GM12801 (cell line): ENCODE data around the gene SLC16A12.

Experiments used
- CTCF ChIP-seq: IDR thresholded peaks from one replicate; pipeline ENCODE4 v1.5.1; 2011; ENCODE audit warnings: control low read depth; ENCODE audit not compliant: insufficient read length; ENCODE audit errors: extremely low read depth

The SLC16A12 gene

DNA sequence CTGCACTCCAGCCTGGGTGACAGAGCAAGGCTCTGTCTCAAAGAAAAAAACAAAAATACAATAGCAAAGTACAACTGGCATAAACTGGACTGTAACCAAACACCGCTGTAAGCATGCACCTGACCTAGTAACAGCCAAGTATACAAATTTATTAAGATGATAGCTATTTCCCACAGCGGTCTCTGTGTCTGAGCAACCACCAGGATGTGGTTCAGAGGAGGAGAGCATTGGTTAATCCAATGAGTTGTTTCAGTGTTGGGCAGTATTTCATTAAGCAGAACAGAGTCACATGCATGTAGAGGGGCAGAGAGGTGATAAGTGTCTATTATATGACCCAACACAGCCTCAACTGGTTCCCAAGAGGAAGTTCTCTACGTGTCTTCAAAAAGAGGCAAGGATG, 4.0 kb downstream of the SLC16A12 start:
- TF ChIP-seq CTCF: no peak

DNA sequence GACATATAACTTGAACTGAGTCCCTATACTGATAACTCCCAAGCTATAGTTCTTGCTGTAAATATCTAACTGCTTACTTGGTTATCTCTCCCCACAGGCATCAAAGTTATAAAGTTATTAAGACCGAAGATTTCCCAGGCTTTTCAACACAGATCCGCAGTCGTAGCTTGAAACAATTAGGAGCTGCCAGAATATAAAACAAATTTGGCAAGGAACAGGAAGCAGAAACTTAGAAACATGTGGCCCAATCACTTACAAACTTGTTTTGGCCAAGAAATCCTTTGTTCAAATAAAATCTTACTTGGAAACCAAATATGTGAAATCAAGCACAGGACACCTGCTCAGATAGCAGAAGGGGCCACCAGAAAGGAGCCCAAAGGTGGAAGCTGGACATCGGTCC, 9.0 kb downstream of the SLC16A12 start:
- TF ChIP-seq CTCF: no peak

GRCh38 chr10:89525556-89525955, 9.8 kb downstream of the SLC16A12 start:
- no peak for TF ChIP-seq CTCF

- no peak for TF ChIP-seq CTCF
Measured at GRCh38 chr10:89524279-89524678, 11.1 kb downstream of the SLC16A12 start.

DNA sequence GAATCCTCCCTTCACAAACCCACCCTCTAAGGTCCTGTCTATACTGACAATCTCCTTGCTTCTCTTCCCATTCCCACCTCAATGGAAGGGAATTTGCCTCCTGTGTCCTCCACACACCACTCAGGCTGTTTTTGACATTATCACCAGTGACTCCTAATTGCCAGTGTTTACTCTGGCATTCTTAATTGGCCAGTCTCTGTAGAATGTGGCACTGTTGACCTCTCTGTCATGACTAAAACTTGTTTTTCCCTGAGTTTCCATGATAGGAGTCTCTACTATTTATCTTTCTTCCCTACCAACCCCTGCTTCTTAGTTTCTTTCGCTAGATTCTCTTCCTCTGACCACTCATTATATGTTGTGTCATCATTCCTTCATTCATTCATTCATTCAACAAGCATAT, 12.1 kb downstream of the SLC16A12 start:
- no peak for TF ChIP-seq CTCF

DNA sequence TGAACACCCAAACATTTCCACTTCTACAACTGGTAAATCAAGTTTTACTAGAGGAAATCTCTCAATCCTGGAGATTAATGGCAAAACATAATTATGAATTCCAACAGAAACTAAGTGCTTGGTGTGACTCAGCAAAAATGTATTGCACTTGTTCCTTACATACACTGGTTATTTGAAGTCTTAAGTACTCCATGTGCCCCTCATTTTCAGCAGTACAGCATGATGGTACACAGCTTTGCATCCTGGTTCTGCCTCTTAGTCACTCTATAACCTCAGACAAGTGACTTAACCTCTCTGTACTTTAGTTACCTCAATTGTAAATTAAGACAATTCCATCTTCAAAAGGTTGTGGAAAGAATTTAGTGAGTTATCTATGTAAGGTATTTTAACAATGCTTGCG, 12.9 kb downstream of the SLC16A12 start:
- no peak for TF ChIP-seq CTCF

- TF ChIP-seq CTCF: no peak
Measured at GRCh38 chr10:89521368-89521767, 14.0 kb downstream of the SLC16A12 start.

DNA sequence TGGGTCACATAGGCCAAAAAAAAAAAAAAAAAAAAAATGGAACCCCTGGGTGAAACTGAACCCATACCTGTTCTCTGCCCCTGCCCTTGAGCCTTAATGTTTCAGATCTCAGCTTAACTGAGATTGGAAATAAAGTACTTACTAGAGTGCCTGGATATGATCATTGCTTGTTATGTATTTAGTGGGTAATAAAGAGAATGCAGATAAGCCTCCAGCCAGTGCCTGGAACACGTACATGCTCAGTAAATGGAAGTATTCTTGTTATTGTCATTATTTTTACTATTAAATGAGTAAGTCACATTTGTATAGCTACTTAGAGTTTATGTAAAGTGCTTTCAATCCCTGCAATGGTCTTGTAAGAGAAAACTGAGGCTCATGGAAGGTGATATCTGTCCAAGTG, 14.7 kb downstream of the SLC16A12 start:
- no peak for TF ChIP-seq CTCF
